Endodermal cell (in vitro differentiated cells): ENCODE data around the gene OR5B21. TPM values are rescaled to one million over a fixed set of nuclear protein-coding genes. Genes with fewer than 3 reads are reported as not detected.

Experiments used
- DNase-seq: peaks from one replicate; pipeline ENCODE4 v3.0.0-alpha.2; 2017
- H3K27ac ChIP-seq: 2 replicates; pipeline ENCODE4 v1.5.1; 2013; ENCODE audit warnings: mild to moderate bottlenecking, low read depth, low read length, moderate library complexity
- H3K27me3 ChIP-seq: 2 replicates; pipeline ENCODE4 v1.6.1; 2013; ENCODE audit warnings: mild to moderate bottlenecking, low read length, moderate library complexity; ENCODE audit not compliant: insufficient read depth, control insufficient read depth, poor library complexity, severe bottlenecking
- H3K36me3 ChIP-seq: 2 replicates; pipeline ENCODE4 v1.7.0; 2013; ENCODE audit warnings: mild to moderate bottlenecking, low read length, moderate library complexity; ENCODE audit not compliant: control insufficient read depth, insufficient read depth
- H3K4me1 ChIP-seq: one replicate; pipeline ENCODE4 v1.7.0; 2013; ENCODE audit warnings: low read length; ENCODE audit not compliant: control insufficient read depth, insufficient read depth
- H3K4me3 ChIP-seq: 2 replicates; pipeline ENCODE4 v1.5.1; 2013; ENCODE audit warnings: mild to moderate bottlenecking, low read length, moderate library complexity
- H3K9ac ChIP-seq: 2 replicates; pipeline ENCODE4 v1.6.1; 2013; ENCODE audit warnings: mild to moderate bottlenecking, low read length, moderate library complexity; ENCODE audit not compliant: poor library complexity, severe bottlenecking; ENCODE audit errors: extremely low read depth
- H3K9me3 ChIP-seq: 2 replicates; pipeline ENCODE4 v1.6.1; 2013; ENCODE audit warnings: mild to moderate bottlenecking, low read length, moderate library complexity; ENCODE audit not compliant: control insufficient read depth
- H3K27ac Mint-ChIP-seq: 2 replicates; pipeline ENCODE4 v1.8.0; 2020; ENCODE audit warnings: mixed read lengths
- H3K27me3 Mint-ChIP-seq: 2 replicates; pipeline ENCODE4 v1.8.0; 2021; ENCODE audit warnings: mild to moderate bottlenecking, mixed read lengths; ENCODE audit not compliant: insufficient read depth
- H3K36me3 Mint-ChIP-seq: 2 replicates; pipeline ENCODE4 v1.8.0; 2020; ENCODE audit warnings: low read depth, mixed read lengths
- H3K4me1 Mint-ChIP-seq: 2 replicates; pipeline ENCODE4 v1.8.0; 2020; ENCODE audit warnings: mixed read lengths
- H3K4me3 Mint-ChIP-seq: 2 replicates; pipeline ENCODE4 v1.8.0; 2020; ENCODE audit warnings: mild to moderate bottlenecking, moderate library complexity, mixed read lengths
- H3K9me3 Mint-ChIP-seq: 2 replicates; pipeline ENCODE4 v1.8.0; 2020; ENCODE audit warnings: mild to moderate bottlenecking, mixed read lengths
- CTCF ChIP-seq: fragments of 200-600 bp; sonication (generic); conservative IDR thresholded peaks from 2 replicates; pipeline ENCODE4 v1.5.0; 2021; ENCODE audit warnings: antibody characterized with exemption, mild to moderate bottlenecking
- WGBS, 2 experiments: methylation state at CpG; one replicate each; pipeline versions ENCODE4 v1.1.5 to v1.1.7; 2013; ENCODE audit warnings: missing lambda C conversion rate in 2 of 2, mixed read lengths in 1 of 2; ENCODE audit not compliant: insufficient coverage in 1 of 2, insufficient read length in 1 of 2; 5-methylcytosine and 5-hydroxymethylcytosine counted together
- total RNA-seq, 2 donors: library from RNA; stranded (reverse); fragmentation: NEBNext Ultra II Directional in 1 of 2; extraction: Animal tissue kit (Norgen Biotek cat#: 25700) in 1 of 2; gene quantifications; 2 replicates in 1 of 2; 3 replicates in 1 of 2; pipeline ENCODE4 v1.2.1, GENCODE V29; 2021

Gene OR5B21
- total RNA-seq, 2 donors from 2014 or later = not detected

GRCh38 chr11:58471892-58472291, 36.0 kb downstream of the OR5B21 start:
- Histone ChIP-seq H3K9me3 (peaks cover 35% of the 10 kb centered on the region), H3K9ac (no peak overlapping the region), H3K4me3 (no peak overlapping the region), H3K27ac (no peak overlapping the region), H3K36me3 (no peaks in the 10 kb centered on the region), H3K4me1 (no peaks in the 10 kb centered on the region), H3K27me3 (no peaks in the 10 kb centered on the region)
- no peak for DNase-seq
- Mint-ChIP-seq H3K27me3 (peaks cover 2% of the 10 kb centered on the region), H3K4me3 (no peak overlapping the region), H3K9me3 (peaks cover 39% of the 10 kb centered on the region), H3K27ac (no peak overlapping the region), H3K36me3 (peaks cover 2% of the 10 kb centered on the region), H3K4me1 (no peaks in the 10 kb centered on the region)
- no peak for TF ChIP-seq CTCF

GRCh38 chr11:58466293-58466692, 41.6 kb downstream of the OR5B21 start:
- no peak for DNase-seq
- no peak for TF ChIP-seq CTCF
- no peaks in the 10 kb centered on the region for H3K27me3 ChIP-seq
- Mint-ChIP-seq H3K9me3 (peaks cover 14% of the 10 kb centered on the region), H3K4me1 (no peaks in the 10 kb centered on the region), H3K4me3 (no peak overlapping the region), H3K27ac (no peak overlapping the region), H3K36me3 (no peaks in the 10 kb centered on the region), H3K27me3 (peaks cover 2% of the 10 kb centered on the region)
- peaks cover 14% of the 10 kb centered on the region for H3K9me3 ChIP-seq
- 83 to 100% methylated on average over 1 of the region's 1 CpG for WGBS, 2 experiments
- H3K4me3 ChIP-seq = no peak overlapping the region
- no peak overlapping the region for H3K9ac ChIP-seq
- H3K27ac ChIP-seq = no peak overlapping the region
- H3K4me1 ChIP-seq = no peaks in the 10 kb centered on the region
- no peaks in the 10 kb centered on the region for H3K36me3 ChIP-seq

- no peak for DNase-seq
- no peaks in the 10 kb centered on the region for H3K4me1 Mint-ChIP-seq
- H3K4me1 ChIP-seq = no peaks in the 10 kb centered on the region
- H3K27me3 Mint-ChIP-seq = peaks cover 2% of the 10 kb centered on the region
- no peak overlapping the region for H3K4me3 ChIP-seq
- no peak overlapping the region for H3K9ac ChIP-seq
- H3K9me3 ChIP-seq = peaks cover 8% of the 10 kb centered on the region
- WGBS, 2 experiments = 62 to 75% methylated on average over 3 of the region's 3 CpGs
- H3K27me3 ChIP-seq = no peaks in the 10 kb centered on the region
- H3K36me3 ChIP-seq = no peaks in the 10 kb centered on the region
- no peak overlapping the region for H3K4me3 Mint-ChIP-seq
- no peaks in the 10 kb centered on the region for H3K36me3 Mint-ChIP-seq
- H3K27ac Mint-ChIP-seq = no peak overlapping the region
- H3K27ac ChIP-seq = no peak overlapping the region
- peaks cover 10% of the 10 kb centered on the region for H3K9me3 Mint-ChIP-seq
- TF ChIP-seq CTCF = no peak
Measured at GRCh38 chr11:58465690-58466089, 42.2 kb downstream of the OR5B21 start.

Other genes with a start within 250 kb of the OR5B21 start
- gene OR10W1, start 239.8 kb downstream of the OR5B21 start, total RNA-seq = not detected
- gene OR5B17, start 149.0 kb downstream of the OR5B21 start, total RNA-seq = not detected
- gene OR5B3, start 101.2 kb downstream of the OR5B21 start, total RNA-seq = not detected
- not detected for gene OR5B2, start 80.0 kb downstream of the OR5B21 start, total RNA-seq
- gene OR5B12, start 65.9 kb downstream of the OR5B21 start, total RNA-seq = not detected
- gene LPXN, start 67.8 kb upstream of the OR5B21 start, total RNA-seq = 1 to 10 TPM; 1.9 to 2.7 TPM
- 10 to 100 TPM; 28.0 to 31.0 TPM for gene ZFP91, start 71.0 kb upstream of the OR5B21 start, total RNA-seq
- gene CNTF, start 114.6 kb upstream of the OR5B21 start, total RNA-seq = 1 to 10 TPM; 1.7 to 3.7 TPM
- gene GLYAT, start 223.8 kb upstream of the OR5B21 start, total RNA-seq = not detected